GM23248 (cell line): ENCODE data around the gene RAB3B.

Source experiments
- EZH2 ChIP-seq: fragments of 200-600 bp; sonication (generic); IDR thresholded peaks from 2 replicates; pipeline ENCODE4 v1.6.1; 2018; ENCODE audit warnings: antibody characterized with exemption, mild to moderate bottlenecking; ENCODE audit not compliant: insufficient read depth, poor library complexity, severe bottlenecking
- EZH2phosphoT487 ChIP-seq: fragments of 200-600 bp; sonication (generic); IDR thresholded peaks from 2 replicates; pipeline ENCODE4 v1.6.1; 2018; ENCODE audit warnings: antibody characterized with exemption, moderate library complexity, mild to moderate bottlenecking, low read depth; ENCODE audit not compliant: insufficient read depth

DNA sequence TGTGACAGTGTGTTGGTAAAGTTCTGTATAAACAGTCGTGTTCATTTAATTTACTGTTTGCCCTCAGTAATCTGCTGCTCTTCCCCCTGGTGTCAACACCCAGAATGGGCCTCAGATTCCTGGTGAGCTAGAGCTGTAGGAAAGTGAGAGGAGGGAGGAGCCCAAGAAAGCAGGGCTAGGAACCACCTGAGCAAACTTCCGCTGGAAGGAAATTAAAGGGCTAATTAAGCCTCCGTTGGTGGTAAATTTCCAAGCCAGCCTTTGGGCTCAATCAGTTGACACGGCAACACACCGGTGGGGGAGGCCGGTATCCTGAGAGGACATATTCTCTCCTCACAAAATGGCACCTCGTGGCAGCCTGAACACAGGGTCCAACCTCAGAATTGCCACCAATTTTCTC lies 32.9 kb downstream of the RAB3B start:
- TF ChIP-seq EZH2phosphoT487 (no peak), EZH2 (no peak)
